Kidney epithelial cell (primary cell): ENCODE measurements around the gene ZNF283. TPM values are rescaled to one million over a fixed set of nuclear protein-coding genes. Genes with fewer than 3 reads are reported as not detected.
A peak's percentile ranks its signal among the peaks of the same experiment; 100 is the strongest.
"Not testable (repeated sequence)": the region's sequence is repeated elsewhere in the genome, so short reads cannot be mapped to it uniquely, and the experiment has no call there.

Experiments used
- DNase-seq: peaks from one replicate; pipeline ENCODE4 v3.0.0-alpha.2; 2010; ENCODE audit warnings: low read depth
- H3K27me3 ChIP-seq: 2 replicates; pipeline ENCODE4 v1.6.0; 2011; ENCODE audit warnings: low read length; ENCODE audit not compliant: control insufficient read depth, insufficient read depth
- H3K36me3 ChIP-seq: 2 replicates; pipeline ENCODE4 v1.5.1; 2011; ENCODE audit warnings: low read length; ENCODE audit not compliant: control insufficient read depth, insufficient read depth
- H3K4me3 ChIP-seq: 2 replicates; pipeline ENCODE4 v1.5.1; 2011; ENCODE audit warnings: low read depth, mild to moderate bottlenecking, control low read depth, low read length
- CTCF ChIP-seq: IDR thresholded peaks from 2 replicates; pipeline ENCODE4 v1.5.1; 2011; ENCODE audit warnings: mild to moderate bottlenecking, moderate library complexity, low read length, control low read depth, inconsistent platforms; ENCODE audit not compliant: insufficient read depth, poor library complexity, severe bottlenecking
- total RNA-seq: library from RNA; depleted of rRNA; stranded (reverse); fragments of >200 nt; gene quantifications from 2 replicates; pipeline ENCODE4 v1.2.3, GENCODE V29; 2015

Gene ZNF283
- total RNA-seq, 1 donor from 2014 or later: 3.8 TPM

- DNase-seq: no peak
- no peaks in the 10 kb centered on the region for H3K27me3 ChIP-seq
- no peak for TF ChIP-seq CTCF
- no peaks in the 10 kb centered on the region for H3K36me3 ChIP-seq
- no peak overlapping the region for H3K4me3 ChIP-seq
Observed at GRCh38 chr19:43814663-43815352, 12.3 kb upstream of the ZNF283 start.

GRCh38 chr19:43817454-43817853 is 9.7 kb upstream of the ZNF283 start:
- H3K27me3 ChIP-seq, H3K36me3 ChIP-seq, H3K4me3 ChIP-seq, DNase-seq: not testable (repeated sequence)

GRCh38 chr19:43818500-43818899 is 8.6 kb upstream of the ZNF283 start:
- no peaks in the 10 kb centered on the region for H3K36me3 ChIP-seq
- DNase-seq: no peak
- peaks cover 6% of the 10 kb centered on the region for H3K27me3 ChIP-seq
- no peak for TF ChIP-seq CTCF
- no peak overlapping the region for H3K4me3 ChIP-seq

- Histone ChIP-seq H3K4me3 (peak overlapping the region; percentile 45), H3K27me3 (peaks cover 6% of the 10 kb centered on the region), H3K36me3 (no peaks in the 10 kb centered on the region)
- no peak for DNase-seq
- no peak for TF ChIP-seq CTCF
Observed at GRCh38 chr19:43820098-43820883, 6.8 kb upstream of the ZNF283 start.

- no peak for DNase-seq
- no peak for TF ChIP-seq CTCF
- peak overlapping the region; percentile 45 for H3K4me3 ChIP-seq
- no peaks in the 10 kb centered on the region for H3K36me3 ChIP-seq
- H3K27me3 ChIP-seq: peaks cover 6% of the 10 kb centered on the region
Observed at GRCh38 chr19:43820884-43821215, 6.3 kb upstream of the ZNF283 start.

- H3K27me3 ChIP-seq, H3K4me3 ChIP-seq, H3K36me3 ChIP-seq, DNase-seq: not testable (repeated sequence)
Observed at GRCh38 chr19:43823856-43824255, 3.3 kb upstream of the ZNF283 start.

GRCh38 chr19:43824572-43824971 is 2.5 kb upstream of the ZNF283 start:
- DNase-seq, H3K4me3 ChIP-seq, H3K36me3 ChIP-seq, H3K27me3 ChIP-seq: not testable (repeated sequence)
